Caki2 (cell line): ENCODE measurements around the gene KIF1B. TPM values are rescaled to one million over a fixed set of nuclear protein-coding genes. Genes with fewer than 3 reads are reported as not detected.
"Not testable (repeated sequence)": the region's sequence is repeated elsewhere in the genome, so short reads cannot be mapped to it uniquely, and the experiment has no call there.

Experiments
- DNase-seq: peaks from one replicate; pipeline ENCODE4 v3.0.0-alpha.2; 2015; ENCODE audit warnings: low read depth
- in situ Hi-C: cut with HindIII; loops from 2 replicates; pipeline ENCODE4 v1.10.0; 2016; ENCODE audit warnings: low sequenced_read_pairs, low pct_unique_long_range_greater_than_20kb, mixed read lengths
- total RNA-seq: library from RNA; depleted of rRNA; stranded (reverse); fragments of >200 nt; shearing (Covaris generic); gene quantifications from 2 replicates; pipeline ENCODE4 v1.2.3, GENCODE V29; 2014; ENCODE audit warnings: low replicate concordance

The KIF1B gene
- total RNA-seq, 1 experiment from 2014 or later, result 8.0 TPM

DNA sequence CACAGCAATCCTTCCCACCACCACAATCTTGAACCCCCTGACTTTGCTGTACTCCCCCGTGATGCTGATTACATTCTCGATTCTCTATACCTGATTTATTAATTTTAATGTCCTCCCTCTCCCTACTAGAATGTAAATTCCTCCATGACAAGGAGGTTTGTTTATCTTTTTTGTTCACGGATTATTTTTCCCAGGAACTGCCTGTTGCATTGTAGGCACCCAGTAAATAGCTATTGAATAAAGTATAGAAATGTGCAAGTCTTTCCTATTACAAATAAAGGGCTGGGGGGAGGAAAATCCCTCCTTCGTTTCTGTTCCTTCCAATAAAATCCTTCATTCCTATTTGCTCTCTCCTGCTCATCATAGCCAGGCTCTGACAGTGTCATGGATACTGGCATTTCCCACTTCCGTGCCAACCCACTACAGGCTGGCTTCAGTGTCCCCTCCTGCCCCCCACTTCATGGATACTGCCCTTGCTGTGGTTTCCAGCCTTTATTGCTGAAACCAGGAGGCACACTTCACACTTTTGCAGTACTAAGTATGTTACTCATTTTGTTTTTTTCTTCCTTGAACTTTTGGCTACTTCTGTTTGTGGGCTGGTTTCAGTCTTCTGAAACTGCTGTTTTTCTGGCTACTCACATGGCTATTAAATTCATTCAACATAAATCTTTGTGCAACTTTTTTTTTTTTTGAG, 7.5 kb downstream of the KIF1B start:
- DNase-seq, result no peak
- in situ Hi-C loops, result no loop called here

DNA sequence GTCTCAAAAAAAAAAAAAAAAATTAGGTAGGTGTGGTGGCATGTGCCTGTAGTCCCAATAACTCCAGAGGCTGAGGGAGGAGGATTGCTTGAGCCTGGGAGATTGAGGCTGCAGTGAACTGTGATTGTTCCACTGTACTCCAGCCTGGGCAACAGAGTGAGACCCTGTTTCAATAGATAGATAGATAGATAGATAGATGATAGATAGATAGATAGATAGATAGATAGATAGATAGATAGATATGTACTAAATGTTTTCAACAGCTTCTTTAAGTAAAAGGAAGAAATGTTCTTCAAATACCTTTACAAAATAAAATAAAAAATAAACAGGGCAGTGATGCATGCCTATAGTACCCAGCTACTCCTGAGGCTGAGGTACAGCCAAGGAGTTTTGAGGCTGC, 9.8 kb downstream of the KIF1B start:
- DNase-seq, result no peak
- in situ Hi-C loops, result no loop called here

DNA sequence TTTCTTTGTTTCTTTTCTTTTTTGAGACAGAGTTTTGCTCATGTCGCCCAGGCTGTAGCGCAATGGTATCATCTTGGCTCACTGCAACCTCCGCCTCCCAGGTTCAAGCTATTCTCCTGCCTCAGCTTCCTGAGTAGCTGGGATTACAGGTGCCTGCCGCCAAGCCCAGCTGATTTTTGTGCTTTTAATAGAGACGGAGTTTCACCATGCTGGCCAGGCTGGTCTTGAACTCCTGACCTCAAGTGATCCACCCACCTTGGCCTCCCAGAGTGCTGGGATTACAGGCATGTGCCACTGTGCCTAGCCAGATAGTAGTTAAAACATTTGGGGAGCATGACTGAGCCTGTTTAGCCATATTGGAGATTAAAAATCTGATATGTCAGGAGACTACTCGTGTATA, 10.3 kb downstream of the KIF1B start:
- in situ Hi-C loops, DNase-seq: not testable (repeated sequence)

DNA sequence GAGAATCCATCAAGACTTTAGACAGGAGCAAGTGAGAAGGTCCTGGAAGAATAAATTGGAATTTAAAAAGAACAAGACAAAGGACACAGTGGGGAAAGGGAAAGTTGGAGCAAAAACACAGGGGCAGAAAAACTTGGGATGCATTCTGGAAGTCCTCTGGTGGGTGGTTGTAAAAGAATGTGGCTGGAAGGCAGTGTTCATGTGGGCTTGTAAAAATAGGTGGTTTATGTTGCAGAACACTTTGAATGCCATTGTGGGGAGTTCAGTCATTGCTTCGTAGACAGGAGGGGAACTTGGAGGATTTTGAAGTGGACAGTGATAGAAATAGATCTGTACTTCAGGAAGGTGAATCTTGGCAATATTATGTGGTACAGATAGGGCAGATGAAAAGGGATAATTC, 15.2 kb downstream of the KIF1B start:
- in situ Hi-C loops, result no loop called here
- no peak for DNase-seq

DNA sequence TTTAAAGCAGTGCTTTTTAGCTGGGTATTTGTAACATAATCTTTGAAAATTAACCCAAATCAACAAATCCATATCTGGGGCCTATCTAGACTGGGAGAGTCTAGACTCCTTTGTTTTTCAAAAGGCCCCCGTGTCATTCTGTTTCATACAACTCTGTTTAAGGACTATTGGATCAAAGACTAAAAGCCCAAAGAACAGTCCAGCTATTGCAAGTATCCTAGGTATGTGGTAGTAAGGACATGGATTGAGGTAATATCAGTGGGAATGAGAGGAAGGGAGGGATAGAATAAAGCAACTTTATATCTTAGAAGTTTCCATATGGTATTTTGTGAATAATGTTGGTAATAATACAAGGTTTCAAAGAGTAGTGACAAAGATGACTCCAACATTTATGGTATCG, 18.2 kb downstream of the KIF1B start:
- in situ Hi-C loops, result no loop called here
- no peak for DNase-seq

DNA sequence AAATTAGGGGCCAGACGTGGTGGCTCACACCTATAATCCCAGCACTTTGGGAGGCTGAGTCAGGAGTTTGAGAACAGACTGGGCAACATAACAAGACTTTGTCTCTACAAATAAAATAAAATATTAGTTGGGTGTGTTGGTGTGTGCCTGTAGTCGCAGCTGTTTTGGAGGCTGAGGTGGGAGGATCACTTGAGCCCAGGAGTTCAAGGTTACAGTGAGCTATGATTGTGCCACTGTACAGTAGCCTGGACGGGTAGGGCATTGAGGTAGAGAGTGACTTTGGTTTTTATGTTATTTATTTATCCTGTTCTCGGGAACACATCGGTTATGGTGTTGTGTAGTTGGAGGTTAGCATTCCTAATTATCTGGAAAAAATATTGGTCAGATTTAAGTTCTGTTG, 19.5 kb downstream of the KIF1B start:
- in situ Hi-C loops, result no loop called here
- no peak for DNase-seq

DNA sequence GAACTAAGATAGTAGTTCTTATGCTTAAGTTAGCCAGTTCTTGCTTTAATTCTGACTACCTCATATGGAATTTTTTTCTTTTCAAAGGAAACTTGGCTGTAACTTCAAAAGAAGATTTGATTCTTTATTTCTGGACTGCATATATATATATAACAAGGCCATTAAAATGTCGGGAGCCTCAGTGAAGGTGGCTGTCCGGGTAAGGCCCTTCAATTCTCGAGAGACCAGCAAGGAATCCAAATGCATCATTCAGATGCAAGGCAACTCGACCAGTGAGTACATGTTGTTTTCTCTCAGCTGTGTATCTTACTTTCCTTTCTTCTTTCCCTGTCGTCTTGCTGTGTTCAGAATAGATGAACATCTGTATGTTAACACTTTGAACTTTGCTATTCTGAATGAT, 21.8 kb downstream of the KIF1B start:
- no peak for DNase-seq
- in situ Hi-C loops, result no loop called here

DNA sequence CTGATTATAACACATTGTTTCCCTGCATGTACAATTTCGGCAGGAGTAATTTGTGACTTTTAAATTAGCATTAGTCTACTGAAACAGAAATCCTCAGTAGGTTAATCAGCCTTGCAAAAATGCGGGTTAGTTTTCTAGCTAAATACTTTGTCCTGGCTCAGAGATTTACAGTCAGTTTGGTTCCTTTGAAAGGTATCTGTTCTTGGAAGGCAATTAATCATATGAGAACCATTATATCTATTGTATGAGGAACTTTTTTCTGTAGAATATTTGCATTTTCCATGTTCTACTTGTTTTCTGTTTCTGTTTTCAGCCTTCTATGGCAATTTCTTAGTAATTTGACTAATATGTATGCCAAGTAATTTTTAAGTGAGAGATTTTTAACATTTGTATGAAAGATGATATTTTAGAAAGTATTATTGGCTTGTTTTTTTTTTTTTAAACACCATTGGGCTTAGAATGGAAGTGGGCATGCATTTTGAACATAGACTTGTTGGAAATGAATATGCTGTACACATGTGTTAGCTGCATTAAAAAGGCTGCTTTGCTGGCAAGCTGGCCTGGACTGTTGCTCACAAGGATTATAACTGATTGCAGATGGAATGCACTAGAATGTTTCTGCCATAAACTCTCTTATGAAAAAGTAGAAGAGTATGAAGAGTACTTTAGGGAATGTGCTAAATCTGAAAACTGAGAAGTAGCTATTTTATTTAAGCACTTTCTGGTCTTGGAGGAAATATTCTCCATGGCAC, 26.2 kb downstream of the KIF1B start:
- no peak for DNase-seq

DNA sequence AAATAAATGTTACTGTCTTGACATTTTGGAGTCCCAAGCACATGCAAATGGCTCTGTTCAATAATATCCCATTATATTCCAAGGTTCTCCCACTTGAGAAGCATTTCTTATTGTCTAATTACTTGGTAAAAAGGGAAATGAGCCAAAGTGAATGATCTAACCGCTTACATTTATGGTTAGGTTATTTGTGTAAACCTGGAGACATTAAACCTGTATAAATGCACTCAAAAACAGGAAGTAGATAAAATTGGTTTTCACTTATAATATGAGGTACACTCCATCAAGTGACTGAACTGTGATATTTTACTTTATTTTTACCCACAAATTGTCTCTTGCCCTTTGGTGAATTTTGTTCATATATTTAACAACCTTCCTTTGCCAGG, 26.8 kb downstream of the KIF1B start:
- no peak for DNase-seq
- in situ Hi-C loops, result no loop called here

More for the DNA sequence above, 26.2 kb downstream of the KIF1B start:
- in situ Hi-C loops, result no loop called here

DNA sequence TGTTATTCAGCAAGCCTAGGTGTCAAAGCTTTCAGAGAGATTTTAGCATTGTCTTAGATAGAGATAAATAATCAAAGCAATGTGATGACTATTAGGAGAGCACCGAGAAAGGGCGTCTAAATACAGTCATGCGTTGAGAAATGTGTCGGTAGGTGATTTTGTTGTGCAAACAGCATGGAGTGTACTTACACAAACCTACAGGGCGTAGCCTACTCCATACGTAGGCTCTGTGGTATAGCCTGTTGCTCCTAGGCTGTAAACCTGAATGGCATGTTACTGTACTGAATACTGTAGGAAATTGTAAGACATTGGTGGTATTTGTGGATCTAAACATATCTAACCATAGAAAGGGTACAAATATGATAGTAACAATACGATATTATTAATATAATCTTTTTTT, 31.8 kb downstream of the KIF1B start:
- in situ Hi-C loops, result no loop called here
- no peak for DNase-seq

DNA sequence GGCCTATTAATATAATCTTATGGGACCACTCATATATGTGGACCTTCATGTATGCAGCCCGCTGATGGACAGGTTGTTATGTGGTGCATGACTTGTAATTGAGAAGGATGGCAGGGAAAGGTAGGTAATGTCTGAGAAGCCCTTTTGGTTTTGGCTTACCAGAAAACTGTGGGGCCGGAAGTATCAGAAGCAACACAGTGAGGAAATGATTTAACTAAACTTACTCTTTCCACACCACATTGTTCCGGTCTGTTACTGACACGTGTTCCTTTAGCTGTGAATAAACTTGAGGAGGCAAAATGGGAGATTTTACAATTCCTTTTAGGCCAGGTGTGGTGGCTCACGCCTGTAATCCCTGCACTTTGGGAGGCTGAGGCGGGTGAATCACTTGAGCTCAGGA, 32.4 kb downstream of the KIF1B start:
- DNase-seq, result no peak
- in situ Hi-C loops, result no loop called here

DNA sequence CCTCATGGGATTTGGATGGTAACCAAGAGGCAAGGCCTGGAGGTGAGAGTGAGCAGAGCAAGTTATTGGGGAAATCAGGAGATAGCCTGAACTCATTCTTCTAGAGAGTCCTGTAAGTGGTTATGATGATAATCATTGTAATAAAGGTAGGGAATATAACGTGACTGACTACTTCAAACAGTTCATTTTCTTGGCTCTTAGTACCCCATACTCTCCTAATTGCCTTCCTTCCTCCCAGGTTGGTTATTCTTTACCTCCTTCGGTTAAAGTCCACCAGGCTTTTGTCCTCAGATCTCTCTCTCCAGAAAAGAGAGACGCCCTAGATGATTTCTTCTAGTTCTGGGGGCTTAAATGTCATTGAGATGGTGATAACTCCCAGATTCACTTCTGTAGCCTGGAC, 35.3 kb downstream of the KIF1B start:
- DNase-seq, result no peak
- in situ Hi-C loops, result no loop called here

DNA sequence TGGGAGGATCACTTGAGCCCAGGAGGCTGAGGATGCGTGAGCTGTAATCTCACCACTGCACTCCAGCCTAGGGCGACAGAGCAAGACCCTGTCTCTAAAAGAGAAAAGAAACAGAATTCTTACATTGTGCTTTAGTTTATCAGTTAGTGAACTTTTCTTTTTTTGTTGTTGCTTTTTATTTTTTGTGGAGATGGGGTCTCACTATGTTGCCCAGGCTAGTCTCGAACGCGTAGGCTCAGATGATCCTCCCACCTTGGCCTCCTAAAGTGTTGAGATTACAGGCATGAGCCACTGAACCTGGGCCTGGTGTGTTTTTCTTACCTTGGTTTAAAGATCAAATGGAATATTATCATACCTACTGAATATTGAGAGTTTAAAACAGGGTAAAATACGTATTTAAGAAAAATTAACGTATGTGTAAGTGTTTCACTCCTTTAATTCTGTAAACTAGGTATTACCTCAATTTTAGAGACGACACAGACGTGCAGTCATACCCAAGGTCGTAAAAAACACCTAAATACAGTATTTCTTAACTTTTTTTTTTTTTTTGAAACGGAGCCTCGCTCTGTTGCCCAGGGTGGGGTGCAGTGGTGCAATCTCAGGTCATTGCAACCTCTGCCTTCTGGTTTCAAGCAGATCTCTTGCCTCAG, 39.6 kb downstream of the KIF1B start:
- in situ Hi-C loops, result no loop called here
- no peak for DNase-seq

DNA sequence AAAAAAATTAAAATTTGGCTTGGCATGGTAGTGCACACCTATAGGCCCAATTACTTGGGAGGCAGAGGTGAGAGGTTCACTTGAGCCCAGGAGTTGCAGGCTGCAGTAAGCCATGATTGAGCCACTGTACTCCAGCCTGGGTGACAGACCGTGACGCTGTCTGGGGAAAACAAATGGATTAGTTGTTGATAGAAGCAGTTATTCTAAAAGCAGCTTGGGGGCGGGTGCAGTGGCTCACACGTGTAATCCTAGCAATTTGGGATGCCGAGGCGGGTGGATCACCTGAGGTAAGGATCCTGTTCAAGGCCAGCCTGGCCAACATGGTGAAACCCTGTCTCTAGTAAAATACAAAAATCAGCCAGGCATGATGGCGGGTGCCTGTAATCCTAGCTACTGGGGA, 40.3 kb downstream of the KIF1B start:
- peak; percentile 19 for DNase-seq
- in situ Hi-C loops, result no loop called here

DNA sequence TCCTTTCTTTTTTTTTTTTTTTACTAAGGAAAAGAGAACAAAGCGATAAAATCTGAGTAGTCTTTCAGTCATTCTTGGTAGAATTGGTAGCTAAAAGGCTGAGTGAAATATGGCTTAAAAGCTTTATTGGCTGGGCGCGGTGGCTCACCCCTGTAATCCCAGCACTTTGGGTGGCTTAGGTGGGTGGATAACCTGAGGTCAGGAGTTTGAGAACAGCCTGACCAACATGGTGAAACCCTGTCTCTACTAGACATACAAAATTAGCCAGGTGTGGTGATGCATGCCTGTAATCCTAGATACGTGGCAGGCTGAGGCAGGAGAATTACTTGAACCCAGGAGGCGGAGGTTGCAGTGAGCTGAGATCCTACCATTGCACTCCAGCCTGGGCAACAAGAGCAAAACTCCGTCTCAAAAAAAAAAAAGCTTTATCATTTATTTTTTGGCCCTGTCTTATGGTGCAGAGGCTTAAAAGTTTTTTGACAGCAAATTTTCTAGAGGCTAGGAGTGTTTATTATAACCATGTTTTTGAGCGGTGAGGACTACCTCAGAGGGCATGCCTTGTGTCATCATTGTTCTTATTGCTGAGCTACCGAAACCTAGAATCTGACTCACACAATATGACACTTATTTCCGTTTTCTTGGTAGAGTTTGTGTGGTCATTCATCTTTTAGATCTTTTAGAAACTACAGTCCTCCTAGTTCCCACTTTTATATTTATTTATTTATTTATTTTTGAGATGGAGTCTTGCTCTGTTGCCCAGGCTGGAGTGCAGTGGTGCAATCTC, 41.1 kb downstream of the KIF1B start:
- DNase-seq, result not testable (repeated sequence)

DNA sequence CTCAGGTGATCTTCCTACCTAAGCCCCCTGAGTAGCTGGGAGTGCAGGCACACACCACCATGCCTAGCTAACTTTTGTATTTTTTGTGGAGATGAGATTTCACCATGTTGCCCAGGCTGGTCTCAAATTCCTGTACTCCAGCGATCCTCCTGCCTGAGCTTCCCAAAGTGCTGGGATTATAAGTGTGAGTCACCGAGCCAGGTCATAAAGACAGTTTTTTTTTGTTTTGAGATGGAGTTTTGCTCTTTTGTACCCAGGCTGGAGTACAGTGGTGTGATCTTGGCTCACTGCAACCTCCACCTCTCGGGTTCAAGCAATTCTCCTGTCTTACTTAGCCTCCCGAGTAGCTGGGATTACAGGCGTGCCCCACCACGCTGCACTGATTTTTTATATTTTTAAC, 42.1 kb downstream of the KIF1B start:
- DNase-seq, result no peak
- in situ Hi-C loops, result no loop called here

More for the DNA sequence above, 41.1 kb downstream of the KIF1B start:
- in situ Hi-C loops, result not testable (repeated sequence)

DNA sequence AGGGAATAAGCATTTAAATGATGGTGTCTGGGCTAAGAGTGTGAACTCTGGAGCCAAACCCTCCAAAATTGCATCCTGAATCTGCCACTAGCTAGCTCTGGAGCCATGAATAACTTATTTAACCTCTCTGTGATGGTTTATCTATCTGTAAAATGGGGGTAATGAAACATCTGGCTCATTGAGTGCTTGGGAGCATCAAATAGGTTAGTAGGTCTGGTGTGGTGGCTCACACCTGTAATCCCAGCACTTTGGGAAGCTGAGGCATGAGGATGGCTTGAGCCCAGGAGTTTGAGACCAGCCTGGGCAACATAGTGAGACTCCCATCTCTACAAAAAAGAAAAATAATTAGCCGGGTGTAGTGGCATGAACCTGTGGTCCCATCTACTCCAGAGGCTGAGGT, 42.8 kb downstream of the KIF1B start:
- in situ Hi-C loops, result no loop called here
- DNase-seq, result no peak

DNA sequence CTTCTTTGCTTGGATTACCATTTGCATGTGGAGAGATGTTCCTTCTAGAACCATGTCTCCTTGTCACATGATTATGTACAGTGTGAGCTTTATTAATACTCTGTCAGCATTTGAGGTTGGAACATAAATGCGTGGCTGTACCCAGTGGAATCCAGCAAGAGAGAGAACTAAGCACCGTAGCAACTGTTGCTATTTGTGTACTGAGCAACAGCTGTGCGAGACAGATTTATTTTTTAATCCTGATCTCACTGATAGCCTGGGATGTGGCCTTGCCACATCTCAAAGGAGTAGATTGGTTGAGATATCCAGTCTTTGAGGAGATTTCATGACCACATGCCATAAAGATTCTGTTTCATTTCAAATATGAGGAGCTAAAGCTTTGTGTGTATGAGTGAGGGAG, 43.4 kb downstream of the KIF1B start:
- DNase-seq, result peak; percentile 34
- in situ Hi-C loops, result no loop called here

DNA sequence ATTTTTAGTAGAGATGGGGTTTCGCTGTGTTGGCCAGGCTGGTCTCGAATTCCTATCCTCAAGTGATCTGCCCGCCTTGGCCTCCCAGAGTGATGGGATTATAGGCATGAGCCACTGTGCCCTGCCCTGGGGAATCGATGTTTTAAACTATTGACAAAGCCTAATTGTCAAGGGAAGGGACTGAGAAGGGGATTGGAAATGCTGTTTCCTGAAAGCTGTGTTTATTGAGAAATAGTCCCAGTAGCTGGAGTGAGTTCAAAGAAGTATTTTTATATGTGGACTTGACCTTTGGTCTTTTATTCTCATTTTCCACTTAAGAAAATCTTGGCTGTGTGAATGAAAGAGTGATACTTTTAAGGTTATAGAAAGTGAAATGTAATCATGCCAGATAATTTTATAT, 47.5 kb downstream of the KIF1B start:
- DNase-seq, result no peak
- in situ Hi-C loops, result no loop called here
